HT1080 (cell line): ENCODE measurements around the gene CLRN3. TPM values are rescaled to one million over a fixed set of nuclear protein-coding genes. Genes with fewer than 3 reads are reported as not detected.

Experiments
- DNase-seq: peaks from one replicate; pipeline ENCODE4 v3.0.0-alpha.2; 2015; ENCODE audit warnings: low read depth
- total RNA-seq: library from RNA; depleted of rRNA; stranded (reverse); fragments of >200 nt; shearing (Covaris generic); gene quantifications from 2 replicates; pipeline ENCODE4 v1.2.3, GENCODE V29; 2014; rRNA removed

The CLRN3 gene
- total RNA-seq, 1 experiment from 2014 or later, result not detected

DNA sequence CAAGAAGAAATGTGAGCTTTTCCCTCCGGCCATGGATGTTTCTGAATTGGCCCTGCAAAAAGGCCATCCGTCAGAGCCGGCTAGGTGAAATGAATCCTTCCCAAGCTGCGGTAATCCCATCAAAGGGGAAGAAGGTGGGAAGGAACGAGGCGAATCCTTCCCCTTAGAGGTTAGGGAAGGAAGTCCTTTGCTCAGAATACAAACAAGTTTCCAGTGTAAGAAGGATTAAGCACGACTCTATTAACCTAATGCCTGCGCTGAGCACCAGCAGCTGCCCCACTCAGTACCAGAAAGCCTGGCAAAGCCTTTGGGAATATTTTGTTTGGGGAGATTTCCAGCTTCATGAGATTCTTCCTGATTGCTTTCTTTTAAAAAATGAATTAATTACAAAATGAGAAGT, 42.8 kb downstream of the CLRN3 start:
- DNase-seq, result no peak

DNA sequence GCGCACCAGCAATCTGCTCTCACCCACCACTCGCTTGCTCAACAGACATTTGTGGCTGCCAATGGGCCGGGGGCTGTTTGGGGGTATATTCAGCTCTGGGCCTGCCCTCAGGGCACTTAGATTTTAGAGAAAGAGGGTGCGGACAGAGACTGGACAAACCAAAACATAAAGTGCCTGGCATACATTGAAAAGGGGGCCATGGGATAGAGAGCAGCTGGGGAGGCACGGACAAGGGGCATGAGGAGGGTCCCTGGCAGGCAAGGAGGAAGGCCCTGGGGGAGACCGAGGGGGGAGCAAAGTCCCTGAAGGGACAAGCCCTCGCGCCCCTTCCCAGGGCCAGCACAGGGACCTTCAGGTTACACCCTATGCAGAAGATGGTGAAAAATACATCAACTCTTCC, 43.5 kb downstream of the CLRN3 start:
- DNase-seq, result no peak

DNA sequence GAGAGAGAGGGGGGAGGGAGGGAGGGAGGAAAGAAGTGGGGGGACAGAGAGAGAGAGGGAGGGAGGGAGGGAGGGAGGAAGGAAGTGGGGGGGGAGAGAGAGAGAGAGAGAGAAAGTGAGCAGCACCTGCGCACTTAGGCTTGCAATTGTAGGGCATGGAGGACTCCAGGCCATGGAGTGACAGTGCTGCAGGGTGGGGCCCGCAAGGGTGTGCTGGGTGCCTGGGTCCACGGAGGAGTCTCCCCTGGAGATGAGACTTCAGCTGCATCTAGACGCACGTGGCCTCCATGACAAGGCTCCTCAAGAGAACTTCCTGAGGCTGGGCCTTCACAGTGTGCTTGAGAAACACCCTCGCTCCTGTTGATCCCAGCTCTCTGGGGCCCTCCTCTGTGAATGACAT, 44.5 kb downstream of the CLRN3 start:
- no peak for DNase-seq

DNA sequence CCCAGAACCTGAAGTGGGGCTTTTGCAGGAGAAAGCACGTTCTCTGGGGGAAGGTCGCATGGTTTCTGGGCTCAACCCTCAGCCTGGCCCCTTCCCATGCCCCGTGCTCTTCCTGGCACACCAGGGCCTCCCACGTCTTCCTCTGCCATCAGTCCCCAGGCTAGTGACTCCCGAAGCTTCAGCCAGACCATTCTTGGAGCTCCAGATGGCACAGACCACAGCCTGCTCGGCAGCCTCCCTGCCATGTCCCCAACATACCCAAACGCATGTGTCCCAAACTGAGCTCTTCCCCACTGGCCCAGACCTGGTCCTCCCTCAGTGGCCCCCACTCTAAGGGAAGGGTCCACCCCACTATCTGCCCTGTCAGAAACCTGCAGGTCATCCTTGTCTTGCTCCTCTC, 47.0 kb downstream of the CLRN3 start:
- no peak for DNase-seq

DNA sequence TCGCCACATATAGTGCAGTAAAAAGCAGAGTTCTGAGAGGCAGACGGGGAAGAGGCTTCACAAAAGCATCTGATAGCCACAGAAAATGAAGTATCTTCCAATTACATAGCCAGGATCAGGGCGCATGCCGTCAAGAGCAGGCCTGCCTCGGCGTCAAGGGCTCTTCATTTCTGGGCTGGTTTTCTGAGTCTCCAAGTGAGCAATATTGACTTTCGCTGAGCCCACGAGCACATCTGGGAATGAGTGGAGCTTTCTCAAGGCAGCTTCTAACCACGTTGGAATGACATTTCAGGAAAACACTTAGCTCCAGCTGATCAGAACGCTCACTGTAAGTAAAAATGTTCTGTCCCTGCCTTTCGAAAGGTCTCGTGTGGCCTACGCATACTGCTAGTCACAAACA, 51.9 kb downstream of the CLRN3 start:
- DNase-seq, result no peak

DNA sequence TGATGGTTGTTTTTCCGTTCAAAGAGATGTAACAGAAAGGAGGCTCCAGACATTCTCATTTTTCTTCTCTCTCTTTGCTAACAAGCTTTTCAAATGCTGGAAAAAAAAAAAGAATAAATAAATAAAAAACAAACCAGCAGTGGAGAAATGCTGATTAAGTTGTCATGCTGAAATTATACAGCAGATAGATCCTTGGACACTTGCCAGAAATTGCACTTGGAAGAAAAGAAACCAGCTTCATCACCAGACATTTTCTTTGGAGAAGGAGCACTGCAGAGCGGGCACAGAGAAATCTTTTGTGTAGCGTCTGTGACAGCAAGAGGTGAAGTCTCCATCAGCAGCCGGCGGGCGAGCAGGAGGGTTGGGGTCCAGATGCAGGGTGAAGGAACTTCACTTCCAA, 55.8 kb downstream of the CLRN3 start:
- DNase-seq, result no peak

DNA sequence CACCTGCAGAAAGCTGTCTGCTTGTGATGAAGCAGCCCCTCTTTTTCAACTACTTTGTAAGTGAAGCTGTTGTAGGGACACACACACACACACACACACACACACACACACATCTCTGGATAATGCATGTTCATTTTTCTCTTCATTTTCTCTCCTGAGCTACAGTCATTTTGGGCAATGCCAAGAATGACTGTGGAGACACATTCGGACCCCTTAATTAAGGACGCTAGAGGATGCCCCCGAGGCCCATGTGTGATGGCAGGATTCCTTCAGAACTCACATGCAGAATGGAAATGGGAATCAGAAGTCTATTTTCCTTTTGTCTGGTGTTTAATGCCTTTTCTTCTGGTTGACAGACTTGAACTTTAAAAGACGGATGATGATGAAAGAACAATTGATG, 56.6 kb downstream of the CLRN3 start:
- DNase-seq, result no peak

DNA sequence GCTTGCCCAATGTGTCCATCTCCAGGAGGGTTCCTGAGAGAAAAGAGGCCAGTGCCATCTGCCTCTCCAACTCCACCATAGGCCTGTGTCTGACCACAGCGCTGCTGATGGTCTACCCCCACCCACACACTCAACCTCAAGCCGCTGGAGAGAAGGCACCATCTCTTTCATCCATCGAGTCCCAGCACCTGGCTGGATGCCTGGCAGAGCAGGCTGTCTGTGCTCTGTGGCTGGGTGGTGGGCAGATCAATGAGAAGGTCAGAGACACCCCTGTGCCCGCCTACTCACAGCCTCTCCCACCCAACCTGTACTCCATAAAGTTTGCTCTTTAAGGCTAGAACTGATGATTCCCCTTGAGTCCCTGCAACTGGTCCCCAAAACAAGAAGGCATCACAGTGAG, 58.0 kb downstream of the CLRN3 start:
- DNase-seq, result no peak

DNA sequence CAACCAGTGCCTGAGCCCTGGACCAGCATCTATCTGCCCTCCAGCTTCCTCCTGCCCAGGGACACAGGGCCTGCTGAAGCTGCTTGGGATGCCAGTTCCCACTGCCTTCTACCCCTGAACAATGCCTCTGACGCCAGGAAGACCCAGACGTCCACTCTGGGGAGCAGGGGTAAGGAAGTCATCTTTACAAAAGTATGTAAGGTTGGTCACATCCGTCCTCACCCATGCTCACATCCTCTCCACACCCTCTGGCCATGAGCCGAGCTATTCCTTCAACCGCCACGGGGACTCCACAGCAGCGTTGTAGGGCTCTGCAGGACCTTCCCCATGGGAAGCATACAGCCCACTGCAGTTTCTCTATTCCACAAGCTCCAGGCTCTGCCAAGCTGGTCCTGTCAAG, 58.5 kb downstream of the CLRN3 start:
- peak; percentile 20 for DNase-seq

DNA sequence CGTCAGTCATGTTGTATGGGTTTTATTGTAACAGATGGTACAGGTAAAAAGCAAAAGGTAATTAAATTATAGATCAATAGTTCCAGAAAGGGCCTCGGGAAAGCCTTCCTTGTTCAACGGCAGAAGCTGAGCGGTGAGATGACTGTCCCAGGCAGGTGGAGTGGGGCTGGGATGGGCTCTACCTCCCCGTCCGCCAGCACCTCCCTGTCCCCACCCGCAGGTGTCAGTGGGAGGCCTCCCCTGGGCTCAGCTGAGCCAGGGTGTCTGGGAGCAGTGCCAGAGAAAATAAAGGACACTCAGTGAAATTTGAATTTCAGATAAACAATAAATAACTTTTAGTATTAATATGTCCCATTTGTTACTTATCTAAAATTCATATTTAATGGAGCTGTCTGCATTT, 58.9 kb downstream of the CLRN3 start:
- DNase-seq, result no peak

DNA sequence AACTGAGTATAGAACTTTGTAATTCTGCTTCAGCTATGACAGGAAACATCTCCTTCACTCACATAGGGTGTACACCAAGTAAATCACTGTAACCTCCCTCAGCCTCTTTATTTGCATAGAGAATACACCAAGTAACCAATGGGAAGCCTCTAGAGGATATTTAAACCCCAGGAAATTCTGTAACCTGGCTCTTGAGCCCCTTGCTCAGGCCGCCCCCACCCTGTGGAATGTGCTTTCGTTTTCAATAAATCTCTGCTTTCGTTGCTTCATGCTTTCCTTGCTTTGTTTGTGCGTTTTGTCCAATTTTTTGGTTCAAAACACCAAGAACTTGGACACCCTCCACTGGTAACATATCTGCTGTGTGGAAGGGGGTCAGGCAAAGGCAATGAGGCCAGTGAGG, 60.2 kb downstream of the CLRN3 start:
- DNase-seq, result no peak

DNA sequence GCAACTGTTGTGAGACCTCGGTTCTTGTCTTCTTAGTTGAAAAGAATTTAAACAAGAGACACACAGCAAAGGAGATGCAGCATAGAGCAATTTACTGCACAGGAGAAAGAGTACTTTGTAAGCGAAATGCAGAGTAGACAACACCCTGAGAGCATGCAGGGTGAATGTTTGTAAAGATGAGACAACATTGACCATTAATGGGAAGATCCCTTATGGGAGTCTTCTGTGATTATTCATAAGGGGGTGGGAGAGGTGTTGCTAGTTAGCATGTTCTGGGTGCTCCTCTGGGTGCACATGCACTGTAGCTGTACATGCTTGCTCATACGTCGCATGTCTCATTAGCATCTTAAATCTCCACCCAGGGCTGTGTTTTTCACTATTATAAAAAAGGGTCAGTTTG, 62.3 kb downstream of the CLRN3 start:
- no peak for DNase-seq

Other genes starting within 250 kb of the CLRN3 start
- not detected in 2 replicates for gene FOXI2, start 155.8 kb downstream of the CLRN3 start, total RNA-seq
- gene PTPRE, start 14.2 kb upstream of the CLRN3 start, total RNA-seq, result 24.6 and 32.0 TPM in 2 replicates
- 57.1 and 64.9 TPM in 2 replicates for gene MKI67, start 233.5 kb upstream of the CLRN3 start, total RNA-seq